HepG2 (cell line): Measurements from ENCODE around the gene XRCC5. TPM values are rescaled to one million over a fixed set of nuclear protein-coding genes. Genes with fewer than 3 reads are reported as not detected.

Source experiments
- ARNT2 ChIP-seq: sonication (generic); formaldehyde crosslinking; IDR thresholded peaks from 2 replicates; pipeline ENCODE4 v1.8.0; 2022; ENCODE audit warnings: mild to moderate bottlenecking, low read depth, missing genetic modification reagents, moderate library complexity
- ATF1 ChIP-seq: IDR thresholded peaks from 2 replicates; pipeline ENCODE4 v1.6.1; 2016; ENCODE audit warnings: mild to moderate bottlenecking, control low read depth
- CC2D1A ChIP-seq: sonication (generic); formaldehyde crosslinking; IDR thresholded peaks from 2 replicates; pipeline ENCODE4 v1.8.1; 2023; ENCODE audit warnings: mild to moderate bottlenecking, missing genetic modification reagents
- CREM ChIP-seq, 2 experiments: sonication (generic) in 1 of 2; formaldehyde crosslinking in 1 of 2; IDR thresholded peaks; 2 replicates each; pipeline versions ENCODE4 v1.4.0 to v1.6.1; 2016 to 2020; ENCODE audit warnings: antibody characterized with exemption in 1 of 2, mild to moderate bottlenecking in 1 of 2, missing genetic modification reagents in 1 of 2
- EP300 ChIP-seq, 3 experiments: sonication (generic) in 1 of 3; formaldehyde crosslinking in 1 of 3; IDR thresholded peaks; 2 replicates each; pipeline versions ENCODE4 v1.5.1 to v1.6.1; 2011 to 2020; ENCODE audit warnings: low read depth in 2 of 3, low read length in 2 of 3, borderline replicate concordance in 1 of 3, improper control_type of control experiment in 1 of 3, mild to moderate bottlenecking in 1 of 3, missing genetic modification reagents in 1 of 3, moderate library complexity in 1 of 3
- FOXP1 ChIP-seq, 2 experiments: fragments of 450-650 bp in 1 of 2; IDR thresholded peaks; 2 replicates each; pipeline ENCODE4 v1.6.1; 2017 to 2018; ENCODE audit warnings: antibody characterized with exemption in 1 of 2
- GLI4 ChIP-seq: sonication (generic); formaldehyde crosslinking; IDR thresholded peaks from 2 replicates; pipeline ENCODE4 v1.5.1; 2020; ENCODE audit warnings: missing genetic modification reagents, mild to moderate bottlenecking, moderate library complexity, borderline replicate concordance
- HMGXB4 ChIP-seq, 2 experiments: sonication (generic) in 1 of 2; formaldehyde crosslinking in 1 of 2; IDR thresholded peaks; 2 replicates each; pipeline versions ENCODE4 v1.4.0 to v1.6.1; 2018 to 2020; ENCODE audit warnings: missing genetic modification reagents in 2 of 2, borderline replicate concordance in 1 of 2, low read depth in 1 of 2, mild to moderate bottlenecking in 1 of 2, missing biosample characterization in 1 of 2
- HOXA5 ChIP-seq: sonication (generic); formaldehyde crosslinking; IDR thresholded peaks from 2 replicates; pipeline ENCODE4 v1.4.0; 2020; ENCODE audit warnings: missing genetic modification reagents
- MBD4 ChIP-seq: IDR thresholded peaks from 2 replicates; pipeline ENCODE4 v1.6.1; 2012; ENCODE audit warnings: low read length, inconsistent platforms, borderline replicate concordance
- MED13 ChIP-seq: sonication (generic); formaldehyde crosslinking; IDR thresholded peaks from 2 replicates; pipeline ENCODE4 v1.5.0; 2020; ENCODE audit warnings: missing genetic modification reagents
- MEIS1 ChIP-seq: sonication (generic); formaldehyde crosslinking; IDR thresholded peaks from 2 replicates; pipeline ENCODE4 v1.9.0; 2021; ENCODE audit warnings: mild to moderate bottlenecking, missing genetic modification reagents, moderate library complexity, borderline replicate concordance
- MIXL1 ChIP-seq: IDR thresholded peaks from 2 replicates; pipeline ENCODE4 v1.6.1; 2016
- NR2F2 ChIP-seq: IDR thresholded peaks from 2 replicates; pipeline ENCODE4 v1.6.1; 2012; ENCODE audit warnings: low read depth, inconsistent platforms, borderline replicate concordance
- SAFB2 ChIP-seq: sonication (generic); formaldehyde crosslinking; IDR thresholded peaks from 2 replicates; pipeline ENCODE4 v1.5.1; 2020; ENCODE audit warnings: missing genetic modification reagents, low read depth, mild to moderate bottlenecking, borderline replicate concordance
- SATB2 ChIP-seq: sonication (generic); formaldehyde crosslinking; IDR thresholded peaks from 2 replicates; pipeline ENCODE4 v1.5.0; 2020; ENCODE audit warnings: missing genetic modification reagents
- SMAD3 ChIP-seq: sonication (generic); formaldehyde crosslinking; IDR thresholded peaks from 2 replicates; pipeline ENCODE4 v1.4.0; 2020; ENCODE audit warnings: missing genetic modification reagents
- TAF15 ChIP-seq: fragments of 200-400 bp; formaldehyde crosslinking; IDR thresholded peaks from one replicate; pipeline ENCODE4 v1.6.1; 2018; ENCODE audit warnings: mild to moderate bottlenecking, low read depth, low read length; ENCODE audit not compliant: poor library complexity, severe bottlenecking
- TFAP4 ChIP-seq: sonication (generic); IDR thresholded peaks from 2 replicates; pipeline ENCODE4 v1.6.1; 2016; ENCODE audit warnings: low read depth, borderline replicate concordance
- ZBTB25 ChIP-seq: IDR thresholded peaks from 2 replicates; pipeline ENCODE4 v1.6.1; 2018; ENCODE audit warnings: missing genetic modification reagents
- ZNF180 ChIP-seq: sonication (generic); formaldehyde crosslinking; IDR thresholded peaks from 2 replicates; pipeline ENCODE4 v1.4.0; 2020; ENCODE audit warnings: low read depth, missing genetic modification reagents, borderline replicate concordance
- ZNF674 ChIP-seq: sonication (generic); formaldehyde crosslinking; IDR thresholded peaks from 2 replicates; pipeline ENCODE4 v1.5.0; 2020; ENCODE audit warnings: low read depth, mild to moderate bottlenecking, missing genetic modification reagents
- polyA plus RNA-seq, 8 experiments: library from polyadenylated mRNA; depleted of rRNA in 3 of 8; stranded (reverse) in 7 of 8; unstranded in 1 of 8; fragments of >200 nt; fragmentation: Illumina TruSeq in 4 of 8; extraction: Trizol in 4 of 8; gene quantifications; 2 replicates each; pipeline versions ENCODE4 v1.2.1 to v1.2.3, GENCODE V29; 2011 to 2016; ENCODE audit warnings: low read depth in 4 of 8, missing spikeins in 1 of 8, mixed read lengths in 1 of 8; ENCODE audit not compliant: insufficient read depth in 1 of 8
- total RNA-seq, 5 experiments: library from RNA; depleted of rRNA; stranded (reverse); fragments of >200 nt; fragmentation: Illumina TruSeq; extraction: Trizol; gene quantifications; 2 replicates each; pipeline ENCODE4 v1.2.3, GENCODE V29; 2016; ENCODE audit warnings: low read depth in 1 of 5

The XRCC5 gene
- total and polyA plus RNA-seq, 2 of the 13 experiments (the other 11 are each of a cell fraction or from before 2014, with no cell fraction given): 264 to 454 TPM

GRCh38 chr2:216108967-216109921, at the start of gene XRCC5 (continued):
- TF ChIP-seq ATF1 (no peak), HOXA5 (peak; percentile 95), CC2D1A (CRISPR knock-in tag) (0 out of 2 replicates have a peak, but pooled peaks have one; percentile 23), ARNT2 (CRISPR knock-in tag) (peak; percentile 92; the same call in 1 of the 2 replicates), ZNF674 (CRISPR knock-in tag) (peak; percentile 98; the same call in 1 of the 2 replicates), MEIS1 (CRISPR knock-in tag) (peak; percentile 65; the same call in 1 of the 2 replicates), MIXL1 (CRISPR knock-in tag) (0 out of 2 replicates have a peak, but pooled peaks have one; percentile 56), TAF15 (peak; percentile 62), TFAP4 (0 out of 2 replicates have a peak, but pooled peaks have one; percentile 45), ZNF180 (CRISPR knock-in tag) (no peak), SMAD3 (peak; percentile 87), SATB2 (CRISPR knock-in tag) (peak; percentile 92; the same call in 1 of the 2 replicates), NR2F2 (peak; percentile 65; the same call in 1 of the 2 replicates), CREM (IDR thresholded peaks at IDR 0.05) (peak; percentile 88), CREM (CRISPR knock-in tag; IDR thresholded peaks at IDR 0.05) (no peak), FOXP1 (IDR thresholded peaks at IDR 0.05) (no peak), FOXP1 (CRISPR knock-in tag; IDR thresholded peaks at IDR 0.05) (no peak; the same call in 1 of the 2 replicates), SAFB2 (CRISPR knock-in tag) (peak; percentile 98), MBD4 (no peak), GLI4 (CRISPR knock-in tag) (peak; percentile 95; the same call in 1 of the 2 replicates), EP300 (IDR thresholded peaks at IDR 0.05; ENCODE audit: low read depth in 2 of 2, low read length in 2 of 2) (0 out of 4 replicates have a peak, but pooled peaks have one; percentile 34 to 58), EP300 (CRISPR knock-in tag; IDR thresholded peaks at IDR 0.05; ENCODE audit: borderline replicate concordance) (0 out of 2 replicates have a peak, but pooled peaks have one; percentile 57), ZBTB25 (peak; percentile 97), MED13 (peak; percentile 82), HMGXB4 (CRISPR knock-in tag; IDR thresholded peaks at IDR 0.05; ENCODE audit: borderline replicate concordance in 1 of 2, low read depth in 1 of 2) (peak; percentile 89 to 95)
